GM12892 (cell line): ENCODE results near the gene SRRM5.

Experiments used
- POLR2A ChIP-seq: IDR thresholded peaks from 2 replicates; pipeline ENCODE4 v1.6.1; 2011; ENCODE audit warnings: low read depth, low read length, control low read depth
- TAF1 ChIP-seq: IDR thresholded peaks from 2 replicates; pipeline ENCODE4 v1.6.1; 2011; ENCODE audit warnings: low read depth, mild to moderate bottlenecking, control low read depth, low read length, borderline replicate concordance

DNA sequence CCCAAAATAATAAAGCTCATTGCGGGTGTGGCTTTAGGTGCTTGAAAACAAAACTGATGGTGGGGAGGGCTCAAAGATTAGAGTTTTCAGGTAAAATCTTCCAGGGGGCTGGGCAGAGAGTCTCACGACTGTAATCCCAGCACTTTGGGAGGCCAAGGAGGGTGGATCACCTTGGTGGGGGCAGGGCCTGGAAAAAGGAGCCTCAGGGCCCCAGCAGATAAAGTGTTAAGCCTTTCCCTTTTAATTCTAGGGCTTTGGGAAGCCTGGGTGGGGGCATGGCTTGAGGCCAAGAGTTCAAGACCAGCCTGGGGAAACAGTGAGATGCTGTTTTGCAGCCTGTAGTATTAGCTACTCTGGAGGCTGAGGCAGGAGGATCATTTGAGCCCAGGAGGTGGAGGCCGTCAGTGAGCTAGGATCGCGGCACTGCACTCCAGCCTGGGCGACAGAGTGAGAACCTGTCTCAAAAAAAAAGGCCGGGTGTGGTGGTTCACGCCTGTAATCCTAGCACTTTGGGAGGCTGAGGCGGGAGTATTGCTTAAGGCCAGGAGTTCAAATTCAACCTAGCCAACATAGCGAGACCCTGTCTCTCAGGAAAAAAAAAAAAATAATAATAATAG, 17.7 kb upstream of the SRRM5 start:
- TF ChIP-seq POLR2A (no peak), TAF1 (no peak)
